GM12878 (cell line): ENCODE results near the gene IRF2BPL. TPM values are rescaled to one million over a fixed set of nuclear protein-coding genes. Genes with fewer than 3 reads are reported as not detected.
A peak's percentile ranks its signal among the peaks of the same experiment; 100 is the strongest.

Experiments used
- BACH1 ChIP-seq: fragments of 450-650 bp; IDR thresholded peaks from 2 replicates; pipeline ENCODE4 v1.6.1; 2017; ENCODE audit warnings: mild to moderate bottlenecking, borderline replicate concordance
- E2F4 ChIP-seq: IDR thresholded peaks from 2 replicates; pipeline ENCODE4 v1.6.1; 2012; ENCODE audit warnings: low read depth, low read length, improper control_type of control experiment
- IKZF1 ChIP-seq: fragments of 450-650 bp; conservative IDR thresholded peaks from 2 replicates; pipeline ENCODE4 v1.6.1; 2017; ENCODE audit warnings: antibody characterized with exemption, mild to moderate bottlenecking
- JUND ChIP-seq: IDR thresholded peaks from 2 replicates; pipeline ENCODE4 v1.6.1; 2012; ENCODE audit warnings: low read depth, mild to moderate bottlenecking, low read length, improper control_type of control experiment, moderate library complexity
- MEF2B ChIP-seq: fragments of 450-650 bp; IDR thresholded peaks from 2 replicates; pipeline ENCODE4 v1.6.1; 2018; ENCODE audit warnings: mild to moderate bottlenecking, moderate library complexity; ENCODE audit not compliant: partially characterized antibody, poor library complexity, severe bottlenecking
- MXI1 ChIP-seq: fragments of 150-350 bp; IDR thresholded peaks from 2 replicates; pipeline ENCODE4 v1.6.1; 2011; ENCODE audit warnings: low read depth, mild to moderate bottlenecking, inconsistent platforms, low read length, improper control_type of control experiment
- MYB ChIP-seq: fragments of 150-350 bp; IDR thresholded peaks from 2 replicates; pipeline ENCODE4 v1.6.1; 2014; ENCODE audit warnings: mild to moderate bottlenecking, low read depth, low read length, borderline replicate concordance
- NR2C1 ChIP-seq: fragments of 450-650 bp; IDR thresholded peaks from 2 replicates; pipeline ENCODE4 v1.6.1; 2017; ENCODE audit warnings: antibody characterized with exemption, mild to moderate bottlenecking, moderate library complexity
- polyA plus RNA-seq, 11 experiments: library from polyadenylated mRNA; depleted of rRNA in 4 of 11; unstranded in 6 of 11; stranded (reverse) in 5 of 11; fragments of >200 nt; fragmentation: Nextera tagmentation in 4 of 11; fragmentation: Illumina TruSeq in 1 of 11; extraction: Ambion mirVana in 4 of 11; extraction: Trizol in 1 of 11; gene quantifications; 1 replicate in 1 of 11; 2 replicates in 10 of 11; pipeline versions ENCODE4 v1.2.1 to v1.2.3, GENCODE V29; 2011 to 2016; ENCODE audit warnings: inconsistent platforms in 2 of 11, missing spikeins in 2 of 11, low read depth in 1 of 11
- total RNA-seq, 4 experiments: library from RNA; depleted of rRNA in 3 of 4; stranded (reverse); fragments of >200 nt in 3 of 4; fragmentation: Illumina TruSeq in 1 of 4; extraction: Trizol in 1 of 4; gene quantifications; 2 replicates each; pipeline versions ENCODE4 v1.2.1 to v1.2.3, GENCODE V29; 2013 to 2021
- TF ChIP-seq, protein P1 (sequence below): fragments of 450-650 bp; IDR thresholded peaks from 2 replicates; pipeline ENCODE4 v1.6.1; 2018; ENCODE audit warnings: mild to moderate bottlenecking, low read depth, moderate library complexity; ENCODE audit not compliant: partially characterized antibody

IRF2BPL gene
- total and polyA plus RNA-seq, 10 of the 15 experiments (the other 5 are each of a cell fraction or from before 2014, with no cell fraction given) = 1.2 to 34.5 (median 3.1) TPM

DNA sequence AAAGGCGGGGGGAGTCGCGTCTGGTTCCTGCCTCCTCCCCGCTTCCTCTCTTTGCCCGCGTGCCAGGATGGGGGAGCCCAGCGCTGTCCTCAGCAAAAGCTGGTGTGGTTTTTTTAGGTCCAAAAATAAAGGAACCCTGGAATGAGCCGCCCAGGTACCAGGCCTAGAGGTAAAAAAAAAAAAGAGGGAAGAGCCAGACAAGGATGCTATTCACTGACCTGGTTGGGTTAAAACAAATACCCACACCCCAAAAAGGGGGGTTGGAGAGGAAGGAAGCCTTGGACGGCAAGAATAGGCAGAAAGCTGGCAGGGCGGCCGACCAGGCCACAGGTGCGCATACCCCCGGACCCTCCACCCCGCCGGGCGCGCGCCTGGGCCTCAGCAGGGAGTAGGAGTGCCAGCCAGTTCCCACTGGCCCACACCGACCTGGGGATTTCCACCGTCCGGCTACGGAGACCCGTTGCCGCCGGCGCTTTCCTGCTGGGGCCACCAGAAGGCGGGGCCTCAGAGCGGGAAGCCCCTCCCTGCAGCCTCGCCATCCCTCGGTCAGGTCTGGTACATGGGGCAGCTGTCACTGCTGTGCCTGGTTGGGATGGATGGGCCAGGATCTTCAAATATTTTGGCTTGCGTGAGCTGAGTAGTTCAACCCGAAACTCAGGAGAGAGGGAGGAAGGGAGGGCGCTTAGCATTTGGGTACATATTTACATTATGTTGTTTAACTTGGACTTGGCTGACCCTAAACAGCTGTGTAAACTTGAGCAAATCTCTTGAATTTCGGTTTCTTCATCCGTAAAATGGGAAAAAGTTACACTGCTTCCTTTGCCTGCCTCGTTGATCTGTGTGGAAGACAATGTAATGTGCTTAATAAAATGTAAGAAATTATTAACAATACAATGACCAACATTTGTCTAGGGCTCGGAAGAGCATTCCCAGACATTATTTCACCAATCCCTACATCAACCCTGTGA is 5.4 kb upstream of the IRF2BPL start (continued):
- no peak for TF ChIP-seq E2F4
- TF ChIP-seq IKZF1 = peak; percentile 91
- TF ChIP-seq BACH1 = peak; percentile 97
- no peak for TF ChIP-seq MYB
- TF ChIP-seq, protein P1, sequence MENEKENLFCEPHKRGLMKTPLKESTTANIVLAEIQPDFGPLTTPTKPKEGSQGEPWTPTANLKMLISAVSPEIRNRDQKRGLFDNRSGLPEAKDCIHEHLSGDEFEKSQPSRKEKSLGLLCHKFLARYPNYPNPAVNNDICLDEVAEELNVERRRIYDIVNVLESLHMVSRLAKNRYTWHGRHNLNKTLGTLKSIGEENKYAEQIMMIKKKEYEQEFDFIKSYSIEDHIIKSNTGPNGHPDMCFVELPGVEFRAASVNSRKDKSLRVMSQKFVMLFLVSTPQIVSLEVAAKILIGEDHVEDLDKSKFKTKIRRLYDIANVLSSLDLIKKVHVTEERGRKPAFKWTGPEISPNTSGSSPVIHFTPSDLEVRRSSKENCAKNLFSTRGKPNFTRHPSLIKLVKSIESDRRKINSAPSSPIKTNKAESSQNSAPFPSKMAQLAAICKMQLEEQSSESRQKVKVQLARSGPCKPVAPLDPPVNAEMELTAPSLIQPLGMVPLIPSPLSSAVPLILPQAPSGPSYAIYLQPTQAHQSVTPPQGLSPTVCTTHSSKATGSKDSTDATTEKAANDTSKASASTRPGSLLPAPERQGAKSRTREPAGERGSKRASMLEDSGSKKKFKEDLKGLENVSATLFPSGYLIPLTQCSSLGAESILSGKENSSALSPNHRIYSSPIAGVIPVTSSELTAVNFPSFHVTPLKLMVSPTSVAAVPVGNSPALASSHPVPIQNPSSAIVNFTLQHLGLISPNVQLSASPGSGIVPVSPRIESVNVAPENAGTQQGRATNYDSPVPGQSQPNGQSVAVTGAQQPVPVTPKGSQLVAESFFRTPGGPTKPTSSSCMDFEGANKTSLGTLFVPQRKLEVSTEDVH = no peak
- TF ChIP-seq MEF2B = peak; percentile 43
- no peak; the same call in none of the 2 replicates for TF ChIP-seq MXI1
- no peak for TF ChIP-seq JUND
- TF ChIP-seq NR2C1 = no peak
